PC-9 (cell line): Measurements from ENCODE around the gene INCA1. TPM values are rescaled to one million over a fixed set of nuclear protein-coding genes. Genes with fewer than 3 reads are reported as not detected.

ENCODE experiments used
- BruUV-seq: library from RNA; stranded (reverse); fragments of 400-500 nt; replicated peaks from 2 replicates; lab custom pipeline; 2021; lab: Mats Ljungman, UMichigan
- CTCF ChIA-PET: fragments of 300-600 bp; sonication (Branson Sonifier 250); formaldehyde crosslinking; loops from one replicate; lab custom pipeline; 2022; ENCODE audit warnings: antibody characterized with exemption; lab: Charles Lee
- POLR2A ChIA-PET: fragments of 300-600 bp; sonication (Branson Sonifier 250); formaldehyde crosslinking; loops from one replicate; lab custom pipeline; 2022; ENCODE audit warnings: antibody characterized with exemption; ENCODE audit not compliant: unreplicated experiment; lab: Charles Lee
- DNase-seq, 2 experiments: peaks; one replicate each; pipeline versions ENCODE4 v3.0.0 to v3.0.0-alpha.2; 2015 to 2022; ENCODE audit warnings: mixed read lengths in 1 of 2
- H2AFZ ChIP-seq: fragments of 200-600 bp; sonication (generic); 2 replicates; pipeline ENCODE4 v1.8.1; 2017; ENCODE audit warnings: antibody characterized with exemption
- H3F3A ChIP-seq: fragments of 200-600 bp; sonication (generic); 2 replicates; pipeline ENCODE4 v1.8.1; 2017; ENCODE audit warnings: antibody characterized with exemption, mild to moderate bottlenecking, low read depth; ENCODE audit not compliant: insufficient read depth
- H3K27ac ChIP-seq: fragments of 200-600 bp; sonication (generic); 2 replicates; pipeline ENCODE4 v1.6.1; 2016; ENCODE audit warnings: mixed run types
- H3K27me3 ChIP-seq: fragments of 200-600 bp; sonication (generic); 2 replicates; pipeline ENCODE4 v1.6.1; 2016; ENCODE audit warnings: low read depth, mixed run types; ENCODE audit not compliant: insufficient read depth
- H3K36me3 ChIP-seq: fragments of 200-600 bp; sonication (generic); 2 replicates; pipeline ENCODE4 v1.6.1; 2016; ENCODE audit warnings: low read depth, mixed run types
- H3K4me1 ChIP-seq: fragments of 200-600 bp; sonication (generic); replicated peaks from 2 replicates; pipeline ENCODE4 v1.6.1; 2016; ENCODE audit warnings: mixed run types; ENCODE audit not compliant: insufficient read depth
- H3K4me2 ChIP-seq: fragments of 200-600 bp; sonication (generic); 2 replicates; pipeline ENCODE4 v1.6.1; 2017; ENCODE audit warnings: mixed run types
- H3K4me3 ChIP-seq: fragments of 200-600 bp; sonication (generic); 2 replicates; pipeline ENCODE4 v1.6.1; 2016; ENCODE audit warnings: mixed run types
- H3K79me2 ChIP-seq: fragments of 200-600 bp; sonication (generic); 2 replicates; pipeline ENCODE4 v1.6.1; 2017; ENCODE audit warnings: low read depth, mixed run types
- H3K9me2 ChIP-seq: fragments of 200-600 bp; sonication (generic); 2 replicates; pipeline ENCODE4 v1.8.1; 2017; ENCODE audit warnings: mild to moderate bottlenecking; ENCODE audit not compliant: insufficient read depth
- H3K9me3 ChIP-seq: fragments of 200-600 bp; sonication (generic); 2 replicates; pipeline ENCODE4 v1.8.1; 2016; ENCODE audit warnings: low read depth; ENCODE audit not compliant: insufficient read depth
- H4K20me1 ChIP-seq: fragments of 200-600 bp; sonication (generic); 2 replicates; pipeline ENCODE4 v1.8.1; 2017; ENCODE audit not compliant: insufficient read depth
- EZH2 ChIP-seq: fragments of 200-600 bp; sonication (generic); IDR thresholded peaks from 2 replicates; pipeline ENCODE4 v1.8.0; 2017; ENCODE audit warnings: antibody characterized with exemption, low read depth
- intact Hi-C: fragments of 100-400 bp; cut with micrococcal nuclease; formaldehyde crosslinking; loops from one replicate; pipeline ENCODE4 v1.10.0; 2022; ENCODE audit not compliant: unreplicated experiment
- total RNA-seq: library from RNA; stranded (reverse); gene quantifications from 2 replicates; pipeline ENCODE4 v1.2.3, GENCODE V29; 2021
- TF ChIP-seq, protein P1 (sequence below): fragments of 200-600 bp; sonication (generic); conservative IDR thresholded peaks from 2 replicates; pipeline ENCODE4 v1.6.1; 2017; ENCODE audit warnings: mixed run types, antibody characterized with exemption, mild to moderate bottlenecking, moderate library complexity

Gene INCA1
- total RNA-seq, 1 experiment from 2014 or later: 2.9 TPM

DNA sequence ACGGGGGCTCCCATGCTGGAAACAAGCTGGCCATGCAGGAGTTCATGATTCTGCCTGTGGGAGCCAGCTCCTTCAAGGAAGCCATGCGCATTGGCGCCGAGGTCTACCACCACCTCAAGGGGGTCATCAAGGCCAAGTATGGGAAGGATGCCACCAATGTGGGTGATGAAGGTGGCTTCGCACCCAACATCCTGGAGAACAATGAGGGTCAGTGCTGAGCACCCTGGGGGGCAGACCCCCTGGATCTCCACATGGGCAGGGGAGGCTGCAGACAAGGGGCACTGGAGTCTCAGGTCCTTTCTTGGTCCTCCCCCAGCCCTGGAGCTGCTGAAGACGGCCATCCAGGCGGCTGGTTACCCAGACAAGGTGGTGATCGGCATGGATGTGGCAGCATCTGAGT lies 42.2 kb downstream of the INCA1 start:
- Histone ChIP-seq H3F3A (peaks cover 30% of the 10 kb centered on the region), H3K4me2 (no peak overlapping the region), H2AFZ (no peak overlapping the region), H4K20me1 (no peaks in the 10 kb centered on the region), H3K27ac (no peak overlapping the region), H3K79me2 (peaks cover 8% of the 10 kb centered on the region; the same call in 1 of the 2 replicates), H3K9me3 (no peaks in the 10 kb centered on the region), H3K4me3 (no peak overlapping the region), H3K27me3 (no peaks in the 10 kb centered on the region), H3K36me3 (no peaks in the 10 kb centered on the region), H3K9me2 (no peaks in the 10 kb centered on the region), H3K4me1 (peaks cover 16% of the 10 kb centered on the region)
- peak in 1 of 2 experiments; percentile 6 for DNase-seq
- intact Hi-C loops: no loop called here
- ChIA-PET CTCF (no interaction called here), POLR2A (no interaction called here)
- BruUV-seq: no TSS peak
- no peak for TF ChIP-seq EZH2

DNA sequence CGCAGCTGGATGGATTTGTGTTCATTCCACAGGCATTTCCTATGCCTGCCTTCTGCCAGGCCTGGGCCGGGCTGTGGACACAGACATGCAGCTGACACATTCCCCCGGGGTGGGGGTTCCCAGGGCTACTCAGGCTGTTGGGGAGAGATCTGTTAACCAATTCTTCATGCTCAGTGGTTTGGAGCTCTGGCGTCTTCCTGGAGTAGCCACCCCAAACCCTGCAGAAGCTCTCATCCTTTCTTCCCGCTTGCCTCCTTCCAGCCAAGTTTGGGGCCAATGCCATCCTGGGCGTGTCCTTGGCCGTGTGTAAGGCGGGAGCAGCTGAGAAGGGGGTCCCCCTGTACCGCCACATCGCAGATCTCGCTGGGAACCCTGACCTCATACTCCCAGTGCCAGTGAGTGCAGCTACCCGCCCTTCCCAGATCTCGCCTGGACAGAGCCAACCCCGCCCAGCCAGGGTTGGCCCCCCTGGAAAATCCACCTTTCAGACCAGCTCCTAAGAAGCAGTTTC lies 43.8 kb downstream of the INCA1 start:
- Histone ChIP-seq H3K4me3 (no peak overlapping the region), H3F3A (peaks cover 38% of the 10 kb centered on the region), H3K4me1 (peaks cover 16% of the 10 kb centered on the region), H3K36me3 (no peaks in the 10 kb centered on the region), H3K79me2 (peaks cover 8% of the 10 kb centered on the region; the same call in 1 of the 2 replicates), H3K4me2 (no peak overlapping the region), H3K27me3 (no peaks in the 10 kb centered on the region), H3K9me3 (no peaks in the 10 kb centered on the region), H2AFZ (no peak overlapping the region), H4K20me1 (no peaks in the 10 kb centered on the region), H3K9me2 (no peaks in the 10 kb centered on the region), H3K27ac (no peak overlapping the region)
- ChIA-PET POLR2A (interaction anchor here (0.6 kb wide), 2 partner anchors 8 to 13 kb away, joined by 7 to 8 read pairs; no protein-coding TSS in a partner anchor), CTCF (interaction anchor here (0.6 kb wide), 1 partner anchor 13 kb away, joined by 3 read pairs; no protein-coding TSS in a partner anchor)
- no TSS peak for BruUV-seq
- no peak for DNase-seq
- intact Hi-C loops: no loop called here
- TF ChIP-seq, protein P1, sequence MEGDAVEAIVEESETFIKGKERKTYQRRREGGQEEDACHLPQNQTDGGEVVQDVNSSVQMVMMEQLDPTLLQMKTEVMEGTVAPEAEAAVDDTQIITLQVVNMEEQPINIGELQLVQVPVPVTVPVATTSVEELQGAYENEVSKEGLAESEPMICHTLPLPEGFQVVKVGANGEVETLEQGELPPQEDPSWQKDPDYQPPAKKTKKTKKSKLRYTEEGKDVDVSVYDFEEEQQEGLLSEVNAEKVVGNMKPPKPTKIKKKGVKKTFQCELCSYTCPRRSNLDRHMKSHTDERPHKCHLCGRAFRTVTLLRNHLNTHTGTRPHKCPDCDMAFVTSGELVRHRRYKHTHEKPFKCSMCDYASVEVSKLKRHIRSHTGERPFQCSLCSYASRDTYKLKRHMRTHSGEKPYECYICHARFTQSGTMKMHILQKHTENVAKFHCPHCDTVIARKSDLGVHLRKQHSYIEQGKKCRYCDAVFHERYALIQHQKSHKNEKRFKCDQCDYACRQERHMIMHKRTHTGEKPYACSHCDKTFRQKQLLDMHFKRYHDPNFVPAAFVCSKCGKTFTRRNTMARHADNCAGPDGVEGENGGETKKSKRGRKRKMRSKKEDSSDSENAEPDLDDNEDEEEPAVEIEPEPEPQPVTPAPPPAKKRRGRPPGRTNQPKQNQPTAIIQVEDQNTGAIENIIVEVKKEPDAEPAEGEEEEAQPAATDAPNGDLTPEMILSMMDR: no peak

DNA sequence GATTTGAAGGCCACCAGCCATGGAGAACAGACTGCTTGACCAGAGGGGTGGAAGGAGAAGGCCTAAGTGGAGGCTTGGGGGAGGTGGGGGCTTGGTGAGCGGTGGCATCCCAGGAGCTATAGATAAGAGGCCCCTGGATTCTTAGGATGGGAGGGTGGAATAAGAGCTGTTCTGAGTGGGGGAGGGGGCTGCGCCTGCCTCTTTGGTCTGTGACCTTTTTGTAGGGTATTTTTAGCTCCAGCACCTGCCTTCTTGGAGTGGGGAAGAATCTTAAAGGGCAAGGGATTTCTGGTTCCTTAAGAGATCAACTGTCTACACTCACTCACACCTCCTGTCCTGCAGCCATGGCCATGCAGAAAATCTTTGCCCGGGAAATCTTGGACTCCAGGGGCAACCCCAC lies 45.8 kb downstream of the INCA1 start:
- Histone ChIP-seq H4K20me1 (peaks cover 11% of the 10 kb centered on the region), H3K27me3 (no peaks in the 10 kb centered on the region), H3K36me3 (peaks cover 8% of the 10 kb centered on the region), H3K9me2 (no peaks in the 10 kb centered on the region), H3K4me1 (peaks cover 20% of the 10 kb centered on the region), H2AFZ (no peak overlapping the region), H3K9me3 (no peaks in the 10 kb centered on the region), H3K79me2 (peaks cover 27% of the 10 kb centered on the region), H3K4me3 (peak overlapping the region; percentile 78; the same call in 1 of the 2 replicates), H3F3A (peaks cover 53% of the 10 kb centered on the region), H3K27ac (no peak overlapping the region), H3K4me2 (peak overlapping the region; percentile 84)
- TF ChIP-seq EZH2: no peak
- TF ChIP-seq, protein P1: no peak
- ChIA-PET POLR2A (interaction anchor here (0.7 kb wide), 1 partner anchor 25 kb away, joined by 4 read pairs; no protein-coding TSS in a partner anchor), CTCF (interaction anchor here (0.5 to 1.2 kb wide), 2 partner anchors 14 to 111 kb away, joined by 3 to 4 read pairs; no protein-coding TSS in a partner anchor)
- DNase-seq: no peak
- no TSS peak for BruUV-seq
- intact Hi-C loops: no loop called here
